ENCODE results near the gene LMO1. TPM values are rescaled to one million over a fixed set of nuclear protein-coding genes. Genes with fewer than 3 reads are reported as not detected.

The LMO1 gene
- total and polyA plus RNA-seq, 7 donors, result 0.74 to 9.3 (median 3.2) TPM

DNA sequence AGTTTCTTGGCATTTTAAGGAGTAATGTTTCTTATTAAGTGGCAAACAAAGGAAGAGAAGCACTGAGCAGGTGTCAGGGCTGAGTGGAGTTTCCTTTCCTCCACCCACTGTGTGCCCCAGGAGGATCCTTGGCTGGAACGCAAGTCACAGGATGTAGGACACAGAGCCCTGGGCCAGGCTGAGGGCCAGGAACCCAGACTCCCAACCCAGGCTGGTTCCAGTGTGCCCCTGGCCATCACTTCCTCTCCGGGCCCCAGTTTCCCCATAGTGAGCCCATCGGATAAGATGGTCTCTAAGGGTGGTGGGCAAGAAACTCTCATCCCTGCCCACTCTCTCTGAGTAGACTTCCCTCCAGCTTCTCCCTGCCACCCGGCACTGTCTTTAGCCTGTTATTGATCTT lies 45.3 kb downstream of the LMO1 start:
- WGBS, 3 donors, result 73 to 84% (median 80%) methylated on average over 4 of the region's 4 CpGs
- no peaks in the 10 kb centered on the region for H3K4me1 ChIP-seq
- DNase-seq, result no peak
- H3K27ac ChIP-seq, result no peak overlapping the region
- no peak overlapping the region for H3K4me3 ChIP-seq
- H3K36me3 ChIP-seq (ENCODE audit: insufficient read depth in 1 of 2, low read depth in 1 of 2), result no peaks in the 10 kb centered on the region
- no peak for ATAC-seq
- peaks cover 0 to 3% (median 0%) of the 10 kb centered on the region in 3 donors for H3K27me3 ChIP-seq (ENCODE audit: insufficient read depth in 3 of 3, low read length in 2 of 3)
- intact Hi-C loops (cut with DNase I), result no loop called here
- H3K9me3 ChIP-seq, result no peaks in the 10 kb centered on the region
- TF ChIP-seq, protein P1, sequence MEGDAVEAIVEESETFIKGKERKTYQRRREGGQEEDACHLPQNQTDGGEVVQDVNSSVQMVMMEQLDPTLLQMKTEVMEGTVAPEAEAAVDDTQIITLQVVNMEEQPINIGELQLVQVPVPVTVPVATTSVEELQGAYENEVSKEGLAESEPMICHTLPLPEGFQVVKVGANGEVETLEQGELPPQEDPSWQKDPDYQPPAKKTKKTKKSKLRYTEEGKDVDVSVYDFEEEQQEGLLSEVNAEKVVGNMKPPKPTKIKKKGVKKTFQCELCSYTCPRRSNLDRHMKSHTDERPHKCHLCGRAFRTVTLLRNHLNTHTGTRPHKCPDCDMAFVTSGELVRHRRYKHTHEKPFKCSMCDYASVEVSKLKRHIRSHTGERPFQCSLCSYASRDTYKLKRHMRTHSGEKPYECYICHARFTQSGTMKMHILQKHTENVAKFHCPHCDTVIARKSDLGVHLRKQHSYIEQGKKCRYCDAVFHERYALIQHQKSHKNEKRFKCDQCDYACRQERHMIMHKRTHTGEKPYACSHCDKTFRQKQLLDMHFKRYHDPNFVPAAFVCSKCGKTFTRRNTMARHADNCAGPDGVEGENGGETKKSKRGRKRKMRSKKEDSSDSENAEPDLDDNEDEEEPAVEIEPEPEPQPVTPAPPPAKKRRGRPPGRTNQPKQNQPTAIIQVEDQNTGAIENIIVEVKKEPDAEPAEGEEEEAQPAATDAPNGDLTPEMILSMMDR (IDR thresholded peaks at IDR 0.05), result no peak

DNA sequence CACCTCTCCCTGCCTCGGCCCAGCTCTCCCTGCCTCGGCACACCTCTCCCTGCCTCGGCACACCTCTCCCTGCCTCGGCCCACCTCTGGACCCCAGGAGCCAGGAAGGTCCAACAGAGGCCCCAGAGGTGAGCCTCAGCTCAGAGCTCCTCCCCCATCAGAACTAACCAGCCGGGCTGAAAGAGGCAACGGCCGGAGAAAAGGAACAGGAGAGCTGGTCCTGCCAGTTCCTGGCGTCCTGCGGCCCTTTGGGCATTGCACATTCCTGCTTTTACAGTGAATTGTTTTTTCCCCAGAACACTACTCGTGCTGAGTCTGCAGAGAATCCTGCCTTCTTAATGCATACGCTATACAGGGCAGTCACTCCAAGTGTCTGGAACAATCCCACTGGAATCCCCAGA lies 45.8 kb downstream of the LMO1 start:
- 78 to 82% (median 80%) methylated on average over 11 of the region's 11 CpGs for WGBS, 3 donors
- no peaks in the 10 kb centered on the region for H3K4me1 ChIP-seq

GRCh38 chr11:8217136-8217535 lies 46.5 kb downstream of the LMO1 start:
- DNase-seq, result no peak
- H3K9me3 ChIP-seq, result no peaks in the 10 kb centered on the region
- H3K36me3 ChIP-seq (ENCODE audit: insufficient read depth in 1 of 2, low read depth in 1 of 2), result no peaks in the 10 kb centered on the region
- WGBS, 3 donors, result 60 to 67% (median 67%) methylated on average over 4 of the region's 4 CpGs
- no peak overlapping the region for H3K4me3 ChIP-seq
- no peaks in the 10 kb centered on the region for H3K4me1 ChIP-seq
- TF ChIP-seq, protein P1 (IDR thresholded peaks at IDR 0.05), result no peak
- no peak overlapping the region for H3K27ac ChIP-seq
- peaks cover 0 to 3% (median 0%) of the 10 kb centered on the region in 3 donors for H3K27me3 ChIP-seq (ENCODE audit: insufficient read depth in 3 of 3, low read length in 2 of 3)
- intact Hi-C loops (cut with DNase I), result no loop called here
- no peak for ATAC-seq

More for the DNA sequence above, 45.8 kb downstream of the LMO1 start:
- DNase-seq, result no peak
- TF ChIP-seq, protein P1 (IDR thresholded peaks at IDR 0.05), result no peak
- intact Hi-C loops (cut with DNase I), result no loop called here
- Histone ChIP-seq H3K27ac (no peak overlapping the region), H3K4me3 (no peak overlapping the region), H3K27me3 (ENCODE audit: insufficient read depth in 3 of 3, low read length in 2 of 3) (peaks cover 0 to 3% (median 0%) of the 10 kb centered on the region in 3 donors), H3K9me3 (no peaks in the 10 kb centered on the region), H3K36me3 (ENCODE audit: insufficient read depth in 1 of 2, low read depth in 1 of 2) (no peaks in the 10 kb centered on the region)
- ATAC-seq, result no peak

- Histone ChIP-seq H3K4me1 (no peaks in the 10 kb centered on the region), H3K36me3 (ENCODE audit: insufficient read depth in 1 of 2, low read depth in 1 of 2) (no peaks in the 10 kb centered on the region), H3K4me3 (no peak overlapping the region), H3K27ac (no peak overlapping the region), H3K9me3 (no peaks in the 10 kb centered on the region), H3K27me3 (ENCODE audit: insufficient read depth in 3 of 3, low read length in 2 of 3) (peaks cover 0 to 10% (median 6%) of the 10 kb centered on the region in 3 donors)
- ATAC-seq, result no peak
- intact Hi-C loops (cut with DNase I), result no loop called here
- TF ChIP-seq, protein P1 (IDR thresholded peaks at IDR 0.05), result no peak
- DNase-seq, result no peak
- WGBS, 3 donors, result 71 to 80% (median 73%) methylated on average over 4 of the region's 4 CpGs
Measured at GRCh38 chr11:8213376-8213775, 50.3 kb downstream of the LMO1 start.

DNA sequence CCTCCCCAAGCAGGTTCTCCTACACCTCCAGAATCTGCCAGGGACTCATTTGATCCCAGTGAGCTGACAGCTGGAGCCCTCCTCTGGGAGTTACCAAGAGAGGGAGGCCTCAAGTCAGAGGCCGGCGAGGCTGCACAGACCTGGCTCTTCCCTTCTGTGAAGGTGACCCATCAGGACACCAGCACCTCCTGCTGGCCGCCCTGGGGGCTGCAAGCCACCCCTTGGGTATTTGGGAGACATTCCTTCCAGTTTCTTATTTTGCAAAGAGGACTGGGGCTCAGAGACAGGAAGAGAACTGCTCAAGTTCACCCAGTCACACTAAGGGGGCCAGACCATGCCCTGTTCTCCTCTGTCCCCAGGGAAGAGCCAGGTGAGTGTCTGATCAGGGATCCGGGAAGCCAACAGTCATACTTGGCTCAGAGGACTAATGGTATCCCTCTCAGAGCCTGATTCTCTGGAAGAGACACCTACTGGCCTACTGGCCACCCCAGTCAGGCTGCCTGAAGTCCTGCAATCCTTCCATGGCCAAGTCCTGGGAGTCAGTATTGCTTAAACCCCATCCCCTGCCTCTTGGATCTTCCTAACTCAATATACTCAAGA lies 54.4 kb downstream of the LMO1 start:
- H3K27me3 ChIP-seq (ENCODE audit: insufficient read depth in 3 of 3, low read length in 2 of 3), result peaks cover 0 to 27% (median 7%) of the 10 kb centered on the region in 3 donors
- H3K9me3 ChIP-seq, result no peaks in the 10 kb centered on the region
- TF ChIP-seq, protein P1 (IDR thresholded peaks at IDR 0.05), result no peak
- intact Hi-C loops (cut with DNase I), result no loop called here
- 55 to 62% (median 57%) methylated on average over 4 of the region's 4 CpGs for WGBS, 3 donors
- H3K4me3 ChIP-seq, result no peak overlapping the region
- no peak overlapping the region for H3K27ac ChIP-seq
- ATAC-seq, result no peak
- no peak for DNase-seq
- no peaks in the 10 kb centered on the region for H3K36me3 ChIP-seq (ENCODE audit: insufficient read depth in 1 of 2, low read depth in 1 of 2)
- no peaks in the 10 kb centered on the region for H3K4me1 ChIP-seq
